ENCODE results near the gene NLRP9.

Gene NLRP9

DNA sequence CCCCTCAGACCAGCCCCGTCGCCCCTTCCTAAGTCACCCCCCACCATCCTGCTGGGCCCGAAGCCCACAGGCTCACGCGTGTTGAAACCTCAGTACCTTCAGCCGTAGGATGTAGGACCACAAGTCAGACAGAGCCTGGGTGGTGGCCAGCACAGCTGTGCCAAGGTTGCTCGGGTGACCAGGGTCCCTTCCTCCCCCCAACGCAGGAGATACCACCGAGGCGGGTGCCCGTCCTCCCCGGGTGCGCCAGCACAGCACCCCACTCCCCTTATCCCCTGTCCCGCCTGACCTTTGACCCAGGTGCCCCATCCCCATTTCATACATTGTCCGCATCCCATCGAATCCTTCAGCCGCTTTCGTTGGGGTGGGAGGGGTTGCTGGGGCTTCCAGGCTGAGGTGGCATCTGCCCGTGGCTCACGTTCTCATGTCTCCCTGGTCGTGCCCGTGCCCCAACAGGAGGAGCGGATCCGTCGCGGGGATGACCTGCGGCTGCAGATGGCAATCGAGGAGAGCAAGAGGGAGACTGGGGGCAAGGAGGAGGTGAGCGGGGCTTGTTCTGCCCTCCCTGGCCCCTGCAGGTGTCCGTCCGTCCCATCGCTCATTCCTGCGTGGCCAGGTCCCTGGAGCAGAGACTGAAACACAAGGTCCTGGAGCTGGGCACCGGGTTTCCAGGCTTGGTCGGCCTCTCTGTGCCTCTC, 48.6 kb downstream of the NLRP9 start:
- DNase-seq (ENCODE audit: low read depth in 1 of 2, low spot score in 1 of 2) = no peak

DNA sequence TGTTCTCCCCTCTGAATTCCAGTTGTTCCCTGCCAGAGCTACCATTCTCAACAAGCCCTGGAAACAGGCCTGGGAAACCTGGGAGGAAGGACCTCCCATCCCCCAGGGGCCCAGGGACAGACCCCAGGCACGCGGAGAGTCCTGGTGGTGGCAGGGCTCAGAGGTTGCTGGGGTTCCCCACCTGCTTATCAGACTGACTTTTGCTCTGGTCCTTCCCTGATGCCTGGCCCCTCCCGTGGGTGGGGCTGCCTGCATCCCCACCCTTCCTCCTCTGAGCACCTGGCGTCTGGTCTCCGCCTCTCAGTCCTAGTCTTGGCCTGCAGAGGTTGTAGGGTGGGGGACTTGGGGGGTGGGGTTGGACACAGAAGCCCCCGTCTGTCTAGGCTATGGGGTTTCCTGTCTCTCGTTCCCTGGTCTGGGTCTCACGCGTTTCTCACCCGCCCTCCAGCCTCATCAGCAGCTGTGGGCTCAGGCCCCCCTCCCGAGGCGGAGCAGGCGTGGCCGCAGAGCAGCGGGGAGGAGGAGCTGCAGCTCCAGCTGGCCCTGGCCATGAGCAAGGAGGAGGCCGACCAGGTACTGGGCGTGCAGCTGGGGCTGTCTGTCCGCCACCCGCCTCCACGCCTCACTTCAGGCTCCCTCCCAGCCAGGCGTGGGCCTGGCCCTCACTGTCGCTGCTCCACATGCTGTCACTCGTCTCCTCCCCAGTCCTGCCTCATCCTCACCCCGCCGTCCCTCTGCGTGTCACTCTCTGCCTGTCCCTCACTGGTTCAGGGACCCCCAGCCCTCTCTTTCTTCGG, 49.6 kb downstream of the NLRP9 start:
- no peak for DNase-seq (ENCODE audit: low read depth in 1 of 2, low spot score in 1 of 2)

DNA sequence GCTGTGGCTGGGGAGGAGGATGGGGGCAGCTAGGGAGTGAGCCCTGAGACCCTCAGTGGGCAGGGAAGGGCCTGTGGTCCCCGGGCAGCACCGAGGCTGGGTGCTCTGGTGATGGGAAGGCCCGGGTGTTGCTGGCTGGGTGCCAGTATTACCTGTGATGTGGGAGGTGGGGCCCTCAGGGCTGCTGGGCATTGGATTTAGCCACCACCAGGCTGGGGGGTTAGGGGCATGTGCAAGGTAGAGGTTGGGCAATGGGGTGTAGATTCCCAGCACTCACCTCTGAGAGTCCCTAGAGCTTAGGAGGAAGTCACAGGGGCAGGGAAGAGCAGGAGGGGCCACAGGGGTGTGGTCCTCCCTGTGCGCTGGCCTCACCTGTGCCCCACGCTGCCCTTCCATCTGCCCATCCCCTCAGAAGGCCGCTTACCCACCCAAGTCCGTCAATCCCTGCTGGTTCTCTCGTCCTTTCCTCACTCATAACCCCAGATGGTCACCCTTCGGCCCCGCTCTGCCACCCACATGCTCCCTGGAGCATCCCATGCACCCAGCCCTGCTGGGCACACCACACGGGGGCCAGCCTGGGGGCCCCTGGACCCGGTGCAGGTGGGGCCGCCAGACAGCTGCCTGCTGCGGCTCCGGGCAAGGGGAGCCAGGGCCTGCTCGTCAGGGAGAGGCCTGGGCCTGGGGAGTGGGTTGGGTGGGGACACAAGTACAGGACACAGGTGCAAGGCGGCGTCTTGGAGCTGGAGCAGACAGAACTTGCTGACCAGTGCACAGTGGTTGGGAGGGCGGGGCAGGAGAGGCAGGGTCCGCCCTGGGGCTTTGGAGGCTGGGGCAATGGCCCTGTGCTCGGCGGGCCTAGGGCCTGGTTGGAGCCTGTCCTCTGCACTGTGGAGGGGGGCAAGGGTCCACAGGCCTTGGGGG, 50.7 kb downstream of the NLRP9 start:
- DNase-seq (ENCODE audit: low read depth in 1 of 2, low spot score in 1 of 2) = no peak

DNA sequence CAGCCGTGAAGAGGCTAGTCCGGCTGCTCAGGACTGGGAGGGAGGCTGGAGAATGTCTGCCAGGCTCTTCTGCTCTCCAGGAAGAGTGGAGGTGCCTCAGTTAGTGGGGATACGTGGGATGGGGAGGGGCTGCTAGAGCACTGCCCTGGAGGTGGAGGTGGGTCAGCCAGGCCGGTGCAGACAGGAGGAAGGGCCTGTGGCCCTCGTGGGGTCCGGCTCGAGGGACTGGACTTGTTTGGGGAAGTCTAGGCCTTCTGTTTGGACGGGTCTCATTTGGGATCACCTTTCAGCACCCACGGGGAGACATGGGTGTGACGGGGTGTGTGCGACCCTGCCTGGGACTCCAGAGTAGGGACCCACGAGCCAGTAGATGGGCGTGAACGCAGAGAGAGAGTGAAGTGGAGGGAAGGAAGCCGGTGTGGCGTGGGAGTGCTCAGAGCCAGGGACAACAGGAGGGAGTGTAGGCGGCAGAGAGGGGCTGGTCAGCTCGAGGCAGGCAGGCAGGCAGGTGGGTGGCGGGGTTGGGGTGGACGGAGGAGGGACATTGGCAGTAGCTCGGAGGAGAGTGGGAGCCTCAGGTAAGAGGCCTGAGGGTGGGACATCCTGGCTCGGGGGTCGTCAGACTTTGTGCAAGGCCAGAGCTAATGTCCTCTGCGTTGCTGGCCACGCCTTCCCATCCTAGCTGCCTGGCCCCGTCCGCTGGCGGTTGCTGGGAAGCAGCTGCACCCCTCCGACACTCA, 51.7 kb downstream of the NLRP9 start:
- no peak for DNase-seq (ENCODE audit: low read depth in 1 of 2, low spot score in 1 of 2)

DNA sequence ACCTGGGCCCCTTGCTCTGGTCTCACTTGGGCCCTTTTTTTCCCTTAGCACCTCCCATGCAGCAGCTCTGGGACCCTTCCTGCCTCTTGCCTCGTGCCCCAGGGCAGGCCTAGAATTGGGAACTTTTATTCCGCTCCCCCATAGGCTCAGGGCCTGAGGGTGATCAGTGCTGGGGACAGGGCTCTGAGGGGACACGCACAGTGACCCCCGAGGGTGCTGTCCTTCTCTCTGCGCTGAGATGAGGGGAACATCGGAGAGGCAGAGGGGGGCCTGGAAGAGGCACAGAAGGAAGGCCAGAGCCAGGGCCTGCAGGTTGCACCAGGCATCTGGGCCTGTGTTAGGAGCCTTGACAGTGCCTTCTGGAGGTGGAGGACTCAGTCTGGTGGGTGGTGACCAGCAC, 52.4 kb downstream of the NLRP9 start:
- no peak for DNase-seq (ENCODE audit: low read depth in 1 of 2, low spot score in 1 of 2)

DNA sequence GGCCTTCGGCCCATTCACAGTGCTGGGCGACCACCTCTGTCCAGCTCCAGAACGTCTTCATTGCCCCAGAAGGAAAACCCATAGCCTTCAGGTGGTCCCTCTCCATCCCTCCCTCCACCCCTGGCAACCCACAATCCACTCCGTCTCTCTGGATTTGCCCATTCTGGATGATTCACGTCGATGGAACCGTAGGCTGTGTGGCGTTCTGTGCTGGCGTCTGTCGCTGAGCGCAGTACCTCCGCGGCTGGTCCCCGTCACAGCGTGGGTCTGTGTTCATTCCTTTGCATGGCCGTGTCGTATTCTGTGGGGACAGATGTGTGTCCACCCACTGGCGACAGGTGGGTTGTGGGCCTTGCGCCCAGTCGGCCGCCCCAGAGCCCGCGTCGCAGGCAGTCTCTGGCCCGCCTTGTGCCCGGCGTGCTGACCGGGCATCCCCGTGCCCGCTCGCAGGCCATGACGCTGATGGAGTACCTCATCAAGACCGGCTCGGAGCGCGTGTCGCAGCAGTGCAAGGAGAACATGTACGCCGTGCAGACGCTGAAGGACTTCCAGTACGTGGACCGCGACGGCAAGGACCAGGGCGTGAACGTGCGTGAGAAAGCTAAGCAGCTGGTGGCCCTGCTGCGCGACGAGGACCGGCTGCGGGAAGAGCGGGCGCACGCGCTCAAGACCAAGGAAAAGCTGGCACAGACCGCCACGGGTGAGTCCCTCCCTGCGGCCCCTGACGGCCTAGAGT, 53.1 kb downstream of the NLRP9 start:
- no peak for DNase-seq (ENCODE audit: low read depth in 1 of 2, low spot score in 1 of 2)

DNA sequence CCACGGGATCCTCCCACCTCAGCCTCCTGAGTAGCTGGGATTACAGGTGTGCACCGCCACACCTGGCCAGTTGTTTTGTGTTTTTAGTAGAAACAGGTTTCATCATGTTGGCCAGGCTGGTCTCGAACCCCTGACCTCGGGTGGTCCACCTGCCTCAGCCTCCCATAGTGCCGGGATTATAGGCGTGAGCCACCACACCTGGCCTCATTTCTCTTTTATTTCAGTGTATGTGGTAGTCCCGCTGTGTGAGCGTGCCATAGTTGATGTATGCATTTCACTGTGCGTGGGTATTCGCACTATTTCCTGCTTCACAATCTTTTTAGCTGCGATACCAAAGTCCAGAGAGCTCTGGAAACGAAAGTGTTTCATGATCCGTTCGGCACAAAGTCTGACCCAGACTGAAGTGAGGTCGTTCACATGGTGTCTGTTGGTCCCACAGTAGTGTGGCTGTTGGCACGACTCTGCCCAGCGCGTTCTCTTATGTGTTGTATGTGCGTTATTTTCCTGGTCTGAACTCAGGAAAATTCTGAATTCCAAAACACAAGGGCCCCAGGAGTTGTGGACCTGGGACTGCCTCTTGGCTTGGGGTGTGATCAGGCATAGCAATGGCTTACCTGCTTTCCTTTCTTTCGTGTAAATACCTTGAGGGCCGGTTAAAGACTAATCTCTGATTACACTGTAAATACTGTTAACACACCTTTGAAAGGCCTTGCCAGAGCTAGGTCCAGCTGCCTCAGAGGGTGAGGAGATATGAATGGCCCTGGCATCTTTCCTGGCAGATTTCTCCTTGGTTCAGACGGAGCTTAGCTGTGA, 54.5 kb downstream of the NLRP9 start:
- DNase-seq (ENCODE audit: low read depth in 1 of 2, low spot score in 1 of 2) = no peak

DNA sequence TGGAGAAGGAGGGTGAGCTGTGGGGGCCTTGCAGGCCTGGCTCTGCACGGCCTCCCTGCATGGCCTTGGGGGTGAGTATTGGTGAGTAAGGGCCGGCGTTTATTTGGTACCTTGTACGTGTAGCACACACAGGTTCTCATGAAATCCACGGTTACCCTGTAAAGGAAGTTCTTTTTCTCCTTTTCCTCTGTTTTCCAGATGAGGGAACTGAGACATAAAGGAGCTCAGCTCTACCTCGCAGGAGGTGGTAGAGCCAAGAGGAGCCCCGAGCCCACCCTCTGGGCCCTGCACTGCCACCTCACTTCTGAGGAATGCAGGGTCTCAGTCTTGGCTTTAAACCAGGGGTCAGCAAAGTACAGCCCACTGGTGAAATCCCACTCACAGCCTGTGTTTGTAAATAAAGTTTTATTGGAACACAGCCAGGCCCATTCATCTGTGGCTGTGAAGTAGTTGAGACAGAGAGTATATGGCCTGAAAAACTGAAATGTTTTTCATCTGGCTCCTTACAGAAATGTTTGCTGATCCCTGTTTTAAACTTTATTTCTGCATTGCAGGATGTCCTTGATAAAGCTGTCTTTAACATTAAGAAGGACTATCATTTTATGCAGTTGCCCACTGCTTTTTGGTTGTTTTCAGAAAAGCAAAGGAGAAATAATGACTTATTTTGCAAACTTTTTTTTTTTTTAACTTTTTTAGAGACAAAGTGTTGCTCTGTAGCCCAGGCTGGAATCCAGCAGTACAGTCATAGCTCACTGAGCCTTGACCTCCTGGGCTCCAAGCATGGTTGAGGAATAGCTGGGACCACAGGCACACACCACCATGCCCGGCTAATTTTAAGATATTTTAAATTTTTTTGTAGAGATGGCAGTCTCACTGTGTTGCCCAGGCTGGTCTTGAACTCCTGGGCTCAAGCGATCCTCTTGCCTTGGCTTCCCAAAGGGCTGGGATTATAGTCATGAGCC, 56.8 kb downstream of the NLRP9 start:
- DNase-seq (ENCODE audit: low read depth in 1 of 2, low spot score in 1 of 2) = no peak

DNA sequence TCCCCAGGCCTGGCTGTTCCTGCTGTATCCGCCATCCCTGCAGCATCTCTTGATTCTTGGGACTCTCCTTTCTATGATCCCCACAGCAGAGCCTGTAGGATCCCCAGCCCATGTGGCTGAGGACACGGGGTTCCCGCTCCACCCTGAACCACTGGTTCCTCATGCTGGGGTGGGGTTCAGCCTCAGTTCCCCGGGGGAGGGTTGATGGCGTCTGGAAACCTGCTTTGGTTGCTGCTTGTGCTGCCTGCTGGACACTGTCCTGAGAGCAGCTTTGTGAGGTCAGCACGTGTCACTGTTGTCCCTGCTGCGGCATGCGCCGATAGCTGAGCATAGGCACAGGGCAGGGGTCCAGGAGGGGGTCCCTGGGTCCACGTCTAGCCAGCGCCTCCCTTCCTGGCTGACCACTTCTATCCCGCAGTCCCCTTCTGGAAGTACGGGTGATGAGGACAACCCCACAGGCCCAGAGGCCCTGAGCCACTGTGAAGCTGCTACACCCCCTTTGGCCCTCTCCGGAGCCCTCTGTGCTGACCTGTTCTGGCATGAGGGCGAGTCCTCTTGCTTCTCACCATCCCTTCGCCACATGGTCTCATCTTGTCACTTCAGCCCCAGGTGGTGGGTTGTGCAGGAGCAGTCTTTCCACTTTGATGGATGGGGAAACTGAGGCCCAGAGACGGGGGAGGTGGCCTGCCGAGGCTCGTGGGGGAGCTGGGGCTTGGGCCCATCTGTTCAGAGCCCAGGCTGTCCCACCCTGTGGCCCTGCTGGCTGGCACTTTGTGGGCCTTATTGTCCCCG, 57.7 kb downstream of the NLRP9 start:
- DNase-seq (ENCODE audit: low read depth in 1 of 2, low spot score in 1 of 2) = no peak

DNA sequence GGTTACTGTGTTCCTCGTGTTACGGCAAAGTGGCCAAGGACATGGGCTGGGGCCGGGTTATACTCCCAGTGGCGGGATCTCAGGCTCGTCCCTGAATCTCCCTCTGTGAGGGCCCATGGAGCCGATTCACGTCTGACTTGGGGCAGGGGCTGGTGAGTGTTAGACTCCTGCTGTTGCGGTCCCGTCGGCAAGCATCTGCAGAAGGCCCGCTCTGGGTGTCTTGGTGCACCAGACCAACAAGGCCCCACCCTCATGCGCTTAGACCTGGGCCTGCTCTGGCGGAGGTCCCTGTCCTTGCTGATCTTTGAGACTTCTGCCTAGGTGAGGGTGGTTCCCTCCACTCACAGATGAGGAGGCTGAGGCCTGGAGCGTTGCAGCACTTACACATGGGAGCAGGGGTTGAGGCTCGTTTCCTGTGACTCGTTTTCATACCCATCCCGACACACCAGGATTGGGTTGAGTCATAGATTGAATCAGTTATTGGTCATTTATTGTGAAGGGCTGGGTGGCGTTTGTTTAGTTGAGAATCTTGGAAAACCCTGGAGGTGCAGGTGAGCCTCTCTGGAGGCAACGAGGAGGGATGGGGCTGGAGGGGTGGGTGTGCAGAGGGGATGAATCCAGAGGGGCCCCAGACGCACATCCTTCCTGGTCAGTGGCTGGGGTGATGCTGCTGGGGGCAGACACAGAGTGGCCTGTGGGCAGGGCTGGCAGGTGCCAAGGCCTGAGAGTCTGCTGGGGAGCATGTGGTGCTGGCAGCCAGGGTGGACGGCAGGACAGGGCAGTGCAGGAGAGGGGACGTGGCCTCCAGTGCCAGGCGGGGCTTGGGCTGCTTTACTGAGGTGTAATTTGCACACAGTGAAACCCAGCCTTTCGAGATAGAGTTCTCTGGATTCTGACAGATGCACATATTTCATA, 58.6 kb downstream of the NLRP9 start:
- DNase-seq (ENCODE audit: low read depth in 1 of 2, low spot score in 1 of 2) = no peak

DNA sequence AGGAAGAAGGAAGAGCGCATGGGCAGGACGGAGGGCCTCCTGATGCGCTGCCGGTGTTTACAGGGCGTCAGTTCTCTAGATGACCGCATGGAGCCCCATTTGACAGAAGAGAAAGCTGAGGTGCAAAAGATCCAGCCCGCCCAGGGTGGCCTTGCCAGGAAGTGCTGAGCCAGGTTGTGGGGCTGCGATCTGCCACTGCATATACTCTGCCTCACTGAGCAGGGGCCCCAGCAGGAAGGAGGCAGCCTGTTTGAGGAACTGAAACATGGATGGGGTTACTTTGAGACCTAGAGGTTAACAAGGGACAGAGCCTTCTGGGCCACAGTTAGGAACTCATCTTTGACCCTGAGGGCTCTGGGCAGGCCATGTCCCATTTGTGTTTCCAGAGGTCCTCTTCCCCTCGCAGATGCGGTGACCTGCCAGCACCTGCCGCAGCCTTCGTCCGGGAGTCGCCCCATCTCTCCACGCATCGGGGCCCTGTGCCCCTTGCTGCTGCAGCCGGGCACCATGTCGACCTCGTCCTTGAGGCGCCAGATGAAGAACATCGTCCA, 60.0 kb downstream of the NLRP9 start:
- no peak for DNase-seq (ENCODE audit: low read depth in 1 of 2, low spot score in 1 of 2)

DNA sequence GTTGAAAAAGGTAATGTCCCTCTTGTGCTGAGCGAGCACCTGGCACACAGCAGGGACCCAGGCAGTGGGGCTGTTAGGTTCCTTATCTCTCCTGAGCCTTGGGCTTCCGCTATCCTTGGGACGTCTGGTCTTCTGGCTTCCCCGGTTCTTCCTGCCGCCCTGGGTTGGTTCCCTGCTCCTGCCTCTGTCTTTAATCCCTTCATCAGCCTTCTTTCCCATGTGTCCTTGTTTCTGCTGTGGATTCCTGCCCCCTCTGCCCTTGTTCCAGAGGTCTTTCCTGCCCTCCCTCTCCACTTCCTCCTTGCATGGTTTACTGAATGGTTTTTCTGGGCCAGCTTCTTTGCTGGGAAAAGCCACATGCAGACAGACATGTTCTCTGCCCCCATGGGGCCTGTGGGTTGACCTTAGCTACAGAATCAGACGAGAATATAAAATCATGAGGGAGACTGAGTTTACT, 60.6 kb downstream of the NLRP9 start:
- no peak for DNase-seq (ENCODE audit: low read depth in 1 of 2, low spot score in 1 of 2)

DNA sequence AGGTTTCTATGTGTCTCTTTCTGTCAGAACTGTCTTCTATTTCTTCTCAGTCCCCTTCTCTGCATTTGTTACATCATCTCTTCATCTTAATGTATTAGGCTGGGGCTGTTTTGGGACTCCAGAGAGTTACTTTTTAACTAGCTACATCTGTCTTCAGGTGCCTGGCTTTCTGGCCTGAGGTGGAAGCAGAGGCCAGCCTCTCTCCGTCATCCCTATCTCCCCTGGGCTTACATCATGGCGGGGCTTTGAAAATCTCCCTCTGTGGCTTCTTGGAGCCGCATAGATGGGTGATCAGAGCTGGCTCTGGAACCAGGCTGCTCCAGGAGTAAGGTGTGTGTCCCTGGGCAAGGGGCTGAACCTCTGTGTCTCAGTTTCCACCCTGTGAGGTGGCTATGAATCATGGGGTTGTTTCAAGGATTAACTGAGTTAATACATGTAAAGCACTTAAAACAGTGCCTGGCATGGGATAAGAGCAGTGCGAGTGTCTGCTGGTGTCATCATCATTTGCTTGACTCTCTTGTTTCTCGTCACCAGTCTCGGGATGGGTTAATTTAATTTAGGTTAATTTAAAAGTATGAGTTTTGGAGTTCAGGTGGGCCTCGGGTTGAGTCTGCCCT, 61.2 kb downstream of the NLRP9 start:
- DNase-seq (ENCODE audit: low read depth in 1 of 2, low spot score in 1 of 2) = no peak

DNA sequence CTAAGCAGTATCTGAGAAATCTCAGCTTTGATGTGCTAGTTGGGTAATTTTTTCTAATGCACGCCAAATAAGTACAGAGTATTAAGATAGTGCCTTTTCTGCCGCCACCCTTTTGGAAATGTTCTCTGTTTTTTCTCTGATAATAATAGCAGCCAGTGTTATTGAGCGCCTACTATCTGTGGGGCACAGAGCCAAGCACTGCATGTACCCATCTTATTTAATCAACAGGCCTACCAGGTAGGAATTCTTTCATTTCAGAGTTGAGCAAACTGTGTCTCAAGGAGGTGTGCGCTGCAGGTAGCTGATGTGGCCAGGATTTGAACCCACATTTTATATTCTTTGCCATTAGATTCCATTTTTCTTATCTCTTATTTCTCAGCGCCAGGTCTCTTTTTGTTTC, 61.8 kb downstream of the NLRP9 start:
- DNase-seq (ENCODE audit: low read depth in 1 of 2, low spot score in 1 of 2) = no peak

DNA sequence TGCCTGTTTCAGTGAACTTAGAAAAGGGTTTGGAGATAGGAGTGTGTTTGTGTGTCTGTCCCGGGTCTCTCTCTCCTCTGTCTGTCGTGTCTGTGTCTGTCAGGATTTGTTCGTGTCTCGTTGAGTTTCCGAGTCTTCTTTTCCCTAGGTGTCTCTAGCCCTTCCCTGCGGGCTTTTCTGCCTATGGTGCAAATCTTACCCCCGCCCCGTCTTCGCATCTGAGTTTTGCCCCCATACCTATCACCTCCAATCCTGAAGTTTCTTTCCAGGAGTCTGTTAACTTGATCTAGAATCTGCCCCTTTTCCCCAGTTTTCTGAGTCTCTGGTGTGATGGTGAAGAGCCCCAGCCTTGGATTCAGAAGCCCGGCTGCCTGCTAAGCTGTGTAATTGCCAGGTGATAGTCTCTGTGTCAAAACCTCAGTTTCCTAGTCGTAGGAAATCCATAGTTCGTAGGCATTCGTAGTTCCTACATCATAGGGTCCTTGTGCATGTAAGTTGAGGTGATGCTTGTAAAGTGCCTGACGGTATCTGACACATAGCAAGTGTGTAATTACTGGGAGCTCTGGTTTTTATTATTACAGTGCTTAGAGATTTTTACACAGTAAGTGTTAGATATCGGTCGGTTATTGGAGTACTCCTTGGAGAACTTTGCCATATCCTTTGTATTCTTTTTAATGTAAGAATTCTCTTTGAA, 62.4 kb downstream of the NLRP9 start:
- no peak for DNase-seq (ENCODE audit: low read depth in 1 of 2, low spot score in 1 of 2)
